HG03521 (cell line): ENCODE results near the gene C19orf73.

Experiments
- ATAC-seq: cut with Tn5 transposase; IDR thresholded peaks from one replicate; pipeline ENCODE4 v1.9.1; 2021; ENCODE audit warnings: mild to moderate bottlenecking, moderate library complexity; ENCODE audit not compliant: unreplicated experiment

Gene C19orf73

DNA sequence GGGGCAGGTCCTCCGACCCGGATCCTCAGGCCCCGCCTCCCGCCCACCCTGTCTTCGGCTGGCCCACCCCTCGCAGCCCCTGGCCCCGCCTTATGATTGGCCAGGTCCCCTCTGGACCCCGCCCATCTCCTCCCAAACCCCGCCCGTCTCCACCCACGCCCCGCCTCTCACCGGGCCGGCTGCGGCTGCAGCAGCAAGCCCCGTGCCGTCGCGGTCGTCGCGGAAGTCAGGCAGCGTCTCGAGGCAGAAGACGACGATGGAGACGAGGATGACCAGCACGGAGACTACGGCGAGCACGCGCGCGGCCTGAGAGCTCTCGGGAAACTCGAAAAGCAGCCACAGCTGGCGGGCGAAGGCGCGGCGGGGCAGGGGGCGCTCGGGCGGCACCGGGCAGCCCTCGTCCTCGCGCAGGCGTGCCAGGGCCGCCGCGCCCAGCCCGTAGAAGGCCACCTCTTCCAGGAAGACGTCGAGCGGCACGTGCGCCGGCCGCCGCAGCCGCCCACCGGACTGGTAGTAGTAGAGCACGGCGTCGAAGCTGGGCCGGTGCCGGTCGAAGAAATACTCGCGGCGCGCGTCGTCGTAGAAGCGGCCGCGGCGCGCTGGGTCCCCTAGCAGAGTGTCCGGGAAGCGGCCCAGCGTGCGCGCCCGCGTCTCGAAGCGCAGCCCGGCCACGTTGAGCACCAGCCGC is 46.9 kb downstream of the C19orf73 start:
- no peak for ATAC-seq

DNA sequence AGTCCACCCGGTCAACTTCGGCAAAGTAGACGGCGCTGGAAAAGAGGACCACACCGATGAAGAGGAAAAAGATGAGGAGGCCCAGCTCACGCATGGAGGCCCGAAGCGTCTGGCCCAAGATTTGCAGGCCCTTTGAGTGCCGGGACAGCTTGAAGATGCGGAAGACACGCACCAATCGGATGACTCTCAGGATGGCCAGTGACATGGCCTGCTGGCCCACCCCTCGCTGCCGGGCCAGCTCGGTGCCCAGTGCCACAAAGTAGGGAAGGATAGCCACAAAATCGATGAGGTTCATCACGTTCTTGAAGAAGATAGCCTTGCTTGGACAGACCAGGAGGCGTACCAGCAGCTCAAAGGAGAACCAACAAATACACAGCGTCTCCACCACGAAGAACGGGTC is 48.5 kb downstream of the C19orf73 start:
- ATAC-seq, result no peak

DNA sequence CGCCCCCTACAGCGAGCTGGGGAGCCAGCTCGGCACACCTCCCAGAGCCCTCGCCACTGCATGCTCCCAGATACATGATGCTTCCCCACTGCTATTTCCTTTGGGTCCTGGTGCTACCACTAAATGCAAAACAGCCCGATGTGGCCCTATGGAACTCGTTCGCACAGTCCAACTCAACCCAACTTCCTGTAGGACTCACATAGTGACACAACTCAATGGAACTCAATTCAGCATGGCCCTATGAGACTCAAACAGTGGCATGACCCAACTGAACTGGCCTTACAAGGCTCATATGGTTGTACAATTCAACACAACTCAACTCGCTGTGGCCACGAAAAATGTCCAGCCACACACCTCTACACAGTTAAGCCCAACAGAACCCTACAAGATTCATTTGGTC is 49.9 kb downstream of the C19orf73 start:
- ATAC-seq, result no peak
